Measurements from ENCODE around the gene MAST2. TPM values are rescaled to one million over a fixed set of nuclear protein-coding genes. Genes with fewer than 3 reads are reported as not detected.

Gene MAST2
- total RNA-seq, 2 donors from 2014 or later, result 25.2 to 81.3 TPM

DNA sequence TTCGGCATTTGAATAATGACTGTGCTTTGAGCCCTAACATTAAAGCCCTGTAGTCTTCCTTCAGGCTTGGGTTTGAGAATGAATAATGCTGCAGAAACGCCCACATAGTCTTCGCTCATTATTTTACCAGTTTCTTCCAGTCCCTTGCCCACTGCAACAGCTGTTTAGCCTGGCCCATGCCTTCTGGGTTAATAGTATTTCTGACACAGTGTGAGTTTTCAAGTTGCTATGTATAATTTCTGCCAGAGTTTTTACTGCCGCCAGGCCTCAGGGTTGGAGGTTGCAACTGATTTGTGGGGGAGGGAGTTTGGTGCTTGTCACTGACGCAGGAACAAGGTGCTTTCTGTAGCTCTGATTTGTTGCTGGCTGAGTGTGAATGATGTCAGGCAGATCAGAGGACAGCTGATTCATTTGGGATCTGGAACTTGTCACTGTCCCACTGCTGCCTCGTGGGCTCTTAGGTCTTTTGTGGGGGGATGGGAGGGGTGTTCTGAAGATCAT lies 109.8 kb downstream of the MAST2 start:
- H3K4me3 ChIP-seq, result no peak overlapping the region
- no peak overlapping the region for H3K27ac ChIP-seq
- DNase-seq (ENCODE audit: low spot score), result no peak
- no peaks in the 10 kb centered on the region for H3K36me3 ChIP-seq
- 56% methylated on average over 6 of the region's 6 CpGs for WGBS
- intact Hi-C loops (cut with DNase I), result no loop called here
- TF ChIP-seq POLR2AphosphoS5 (IDR thresholded peaks at IDR 0.05) (no peak), POLR2A (IDR thresholded peaks at IDR 0.05) (no peak)
- TF ChIP-seq, protein P1, sequence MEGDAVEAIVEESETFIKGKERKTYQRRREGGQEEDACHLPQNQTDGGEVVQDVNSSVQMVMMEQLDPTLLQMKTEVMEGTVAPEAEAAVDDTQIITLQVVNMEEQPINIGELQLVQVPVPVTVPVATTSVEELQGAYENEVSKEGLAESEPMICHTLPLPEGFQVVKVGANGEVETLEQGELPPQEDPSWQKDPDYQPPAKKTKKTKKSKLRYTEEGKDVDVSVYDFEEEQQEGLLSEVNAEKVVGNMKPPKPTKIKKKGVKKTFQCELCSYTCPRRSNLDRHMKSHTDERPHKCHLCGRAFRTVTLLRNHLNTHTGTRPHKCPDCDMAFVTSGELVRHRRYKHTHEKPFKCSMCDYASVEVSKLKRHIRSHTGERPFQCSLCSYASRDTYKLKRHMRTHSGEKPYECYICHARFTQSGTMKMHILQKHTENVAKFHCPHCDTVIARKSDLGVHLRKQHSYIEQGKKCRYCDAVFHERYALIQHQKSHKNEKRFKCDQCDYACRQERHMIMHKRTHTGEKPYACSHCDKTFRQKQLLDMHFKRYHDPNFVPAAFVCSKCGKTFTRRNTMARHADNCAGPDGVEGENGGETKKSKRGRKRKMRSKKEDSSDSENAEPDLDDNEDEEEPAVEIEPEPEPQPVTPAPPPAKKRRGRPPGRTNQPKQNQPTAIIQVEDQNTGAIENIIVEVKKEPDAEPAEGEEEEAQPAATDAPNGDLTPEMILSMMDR (IDR thresholded peaks at IDR 0.05), result no peak
- no peaks in the 10 kb centered on the region for H3K27me3 ChIP-seq (replicated peaks; ENCODE audit: insufficient read depth)
- H3K9me3 ChIP-seq, result no peaks in the 10 kb centered on the region
- no peaks in the 10 kb centered on the region for H3K4me1 ChIP-seq (replicated peaks)

DNA sequence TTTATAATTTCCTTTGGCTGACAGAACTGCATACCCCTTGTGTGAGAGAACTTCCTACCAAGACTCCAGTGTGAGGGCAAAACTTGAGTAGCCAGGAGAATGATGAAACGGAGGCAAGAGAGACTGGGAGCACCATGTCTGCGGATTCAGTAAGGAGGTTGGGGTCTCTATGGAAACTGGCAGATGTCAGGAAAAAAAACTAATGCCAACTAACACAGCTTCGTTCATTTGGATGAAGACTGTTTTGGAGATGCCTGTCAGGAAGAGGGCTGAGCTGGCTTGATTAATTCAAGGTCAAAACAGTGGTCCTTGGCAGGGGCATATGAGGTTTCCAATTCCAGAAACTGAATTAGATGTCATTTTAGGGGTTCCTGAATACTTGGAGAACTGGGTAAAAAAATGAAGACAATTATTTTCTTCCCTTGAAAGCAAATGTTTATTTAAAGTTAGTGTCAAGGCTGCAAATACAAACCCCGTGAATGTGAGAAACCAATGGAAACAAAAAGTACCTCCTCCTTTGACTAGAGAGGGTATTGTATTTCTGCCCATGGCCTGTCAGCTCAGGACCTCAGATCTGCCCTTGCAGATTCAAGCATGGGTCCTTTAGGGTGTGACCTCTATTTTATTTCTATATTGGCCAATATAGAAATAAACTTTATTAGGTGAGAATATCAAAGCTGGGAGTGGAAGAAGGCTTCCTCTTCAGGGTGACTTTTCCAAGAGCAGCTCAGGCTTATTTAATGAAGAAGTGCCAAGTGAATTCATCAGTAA lies 110.5 kb downstream of the MAST2 start:
- DNase-seq (ENCODE audit: low spot score), result no peak
- TF ChIP-seq POLR2A (IDR thresholded peaks at IDR 0.05), result no peak
- TF ChIP-seq, protein P1 (IDR thresholded peaks at IDR 0.05), result no peak
- TF ChIP-seq POLR2AphosphoS5 (IDR thresholded peaks at IDR 0.05), result no peak
- Histone ChIP-seq H3K27ac (no peak overlapping the region), H3K9me3 (no peaks in the 10 kb centered on the region), H3K27me3 (replicated peaks; ENCODE audit: insufficient read depth) (no peaks in the 10 kb centered on the region), H3K4me3 (no peak overlapping the region), H3K4me1 (replicated peaks) (no peaks in the 10 kb centered on the region), H3K36me3 (no peaks in the 10 kb centered on the region)
- 69% methylated on average over 4 of the region's 4 CpGs for WGBS
- intact Hi-C loops (cut with DNase I), result no loop called here

DNA sequence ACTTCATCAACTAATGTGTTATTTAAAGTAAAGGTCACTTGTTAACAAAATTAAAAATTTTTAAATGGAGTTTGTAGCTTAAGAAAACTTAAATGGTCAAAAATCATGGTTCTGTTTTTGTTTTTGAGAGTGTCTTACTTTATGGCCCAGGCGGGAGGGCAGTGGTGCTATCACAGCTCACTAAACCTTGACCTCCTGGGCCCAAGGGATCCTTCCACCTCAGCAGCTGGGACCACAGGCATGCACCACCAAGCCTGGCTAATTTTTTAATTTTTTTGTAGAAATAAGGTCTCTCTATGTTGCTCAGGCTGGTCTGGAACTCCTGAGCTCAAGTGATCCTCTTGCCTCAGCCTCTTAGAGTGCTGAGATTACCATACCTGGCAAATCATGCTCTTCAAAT lies 111.4 kb downstream of the MAST2 start:
- Histone ChIP-seq H3K36me3 (no peaks in the 10 kb centered on the region), H3K27me3 (replicated peaks; ENCODE audit: insufficient read depth) (no peaks in the 10 kb centered on the region), H3K4me3 (no peak overlapping the region), H3K4me1 (replicated peaks) (no peaks in the 10 kb centered on the region), H3K9me3 (no peaks in the 10 kb centered on the region), H3K27ac (no peak overlapping the region)
- intact Hi-C loops (cut with DNase I), result no loop called here
- no peak for DNase-seq (ENCODE audit: low spot score)
- no peak for TF ChIP-seq POLR2AphosphoS5 (IDR thresholded peaks at IDR 0.05)
- no peak for TF ChIP-seq POLR2A (IDR thresholded peaks at IDR 0.05)
- TF ChIP-seq, protein P1 (IDR thresholded peaks at IDR 0.05), result no peak
- 100% methylated on average over 1 of the region's 1 CpG for WGBS

DNA sequence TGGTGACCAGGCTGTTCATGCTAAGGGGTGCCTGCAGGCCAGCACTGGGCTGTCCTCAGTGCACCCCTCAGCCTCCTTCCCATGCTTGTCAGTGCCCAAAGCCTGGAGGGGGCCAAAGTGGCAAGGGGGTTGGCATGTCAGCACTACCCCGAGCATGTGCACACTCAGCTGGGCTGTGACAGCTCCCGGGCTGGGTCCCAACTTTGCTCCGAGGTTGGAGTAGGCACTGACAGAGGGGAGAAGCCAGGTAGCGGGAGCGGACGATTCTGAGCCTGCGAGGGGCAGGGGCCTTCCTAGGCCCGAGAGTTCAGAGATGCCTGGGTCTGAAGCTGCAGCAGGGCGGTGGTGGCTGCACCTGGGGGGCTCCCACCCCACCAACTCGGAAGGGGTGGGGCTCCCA lies 119.0 kb downstream of the MAST2 start:
- Histone ChIP-seq H3K9me3 (no peaks in the 10 kb centered on the region), H3K4me3 (no peak overlapping the region), H3K36me3 (no peaks in the 10 kb centered on the region), H3K27me3 (replicated peaks; ENCODE audit: insufficient read depth) (no peaks in the 10 kb centered on the region), H3K27ac (no peak overlapping the region), H3K4me1 (replicated peaks) (no peaks in the 10 kb centered on the region)
- intact Hi-C loops (cut with DNase I), result no loop called here
- DNase-seq (ENCODE audit: low spot score), result no peak
- TF ChIP-seq, protein P1 (IDR thresholded peaks at IDR 0.05), result no peak
- no peak for TF ChIP-seq POLR2AphosphoS5 (IDR thresholded peaks at IDR 0.05)
- no peak for TF ChIP-seq POLR2A (IDR thresholded peaks at IDR 0.05)
- WGBS, result 93% methylated on average over 10 of the region's 10 CpGs

DNA sequence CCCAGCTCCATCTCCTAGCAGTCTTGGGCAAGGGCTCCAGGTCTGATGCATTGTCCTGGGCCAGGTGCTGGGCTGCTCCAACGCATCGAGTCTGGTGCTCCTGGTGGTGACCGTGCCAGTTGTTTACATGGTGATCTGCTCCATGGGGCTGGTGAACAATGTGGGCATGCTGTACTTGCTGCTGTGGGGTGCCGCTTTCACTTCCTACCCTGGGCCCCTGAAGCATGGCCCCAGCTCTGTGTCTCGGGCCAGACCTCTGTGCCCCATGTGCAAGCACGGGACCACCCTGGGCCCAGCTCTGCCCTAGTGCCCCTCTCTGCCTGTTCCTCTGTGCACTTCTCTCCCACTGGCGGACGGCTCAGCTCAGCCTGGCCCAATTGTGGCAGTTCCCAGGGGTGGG lies 119.4 kb downstream of the MAST2 start:
- Histone ChIP-seq H3K27ac (no peak overlapping the region), H3K27me3 (replicated peaks; ENCODE audit: insufficient read depth) (no peaks in the 10 kb centered on the region), H3K9me3 (no peaks in the 10 kb centered on the region), H3K4me1 (replicated peaks) (no peaks in the 10 kb centered on the region), H3K36me3 (no peaks in the 10 kb centered on the region), H3K4me3 (no peak overlapping the region)
- WGBS, result 100% methylated on average over 8 of the region's 8 CpGs
- DNase-seq (ENCODE audit: low spot score), result no peak
- intact Hi-C loops (cut with DNase I), result no loop called here
- TF ChIP-seq, protein P1 (IDR thresholded peaks at IDR 0.05), result no peak
- TF ChIP-seq POLR2AphosphoS5 (IDR thresholded peaks at IDR 0.05) (no peak), POLR2A (IDR thresholded peaks at IDR 0.05) (no peak)

Measured in prostate gland (tissue), 2 donors.